Anterior cingulate cortex (tissue), 58 donors: ENCODE measurements around the gene TSPAN5.

Experiments
- DNase-seq, 58 donors: peaks; one replicate each; lab custom pipeline; 2025; lab: John Stamatoyannopoulos, UW

Gene TSPAN5

DNA sequence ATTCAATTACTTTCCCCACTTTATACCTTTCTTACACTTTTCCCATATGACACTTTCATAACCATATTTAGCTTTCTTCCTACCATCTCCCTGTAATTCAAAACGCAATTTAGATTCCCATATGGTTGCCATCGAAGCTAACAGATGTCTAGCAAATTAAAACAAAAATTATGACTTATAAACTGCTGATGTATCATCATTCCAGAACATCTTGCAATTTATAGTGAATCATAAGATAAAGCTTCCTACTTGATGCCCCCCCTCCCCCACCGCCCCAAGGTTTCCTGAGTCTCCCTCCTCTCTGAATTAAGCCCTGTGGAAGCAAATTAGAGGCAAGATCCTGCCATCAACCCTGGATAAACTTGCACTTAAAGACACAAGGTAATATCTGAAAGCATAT lies 5.4 kb downstream of the TSPAN5 start:
- no peak for DNase-seq

- DNase-seq: peak in 4 of 58 donors; percentile 9 to 31 (median 14)
Measured at GRCh38 chr4:98648602-98649001, 9.8 kb downstream of the TSPAN5 start.

DNA sequence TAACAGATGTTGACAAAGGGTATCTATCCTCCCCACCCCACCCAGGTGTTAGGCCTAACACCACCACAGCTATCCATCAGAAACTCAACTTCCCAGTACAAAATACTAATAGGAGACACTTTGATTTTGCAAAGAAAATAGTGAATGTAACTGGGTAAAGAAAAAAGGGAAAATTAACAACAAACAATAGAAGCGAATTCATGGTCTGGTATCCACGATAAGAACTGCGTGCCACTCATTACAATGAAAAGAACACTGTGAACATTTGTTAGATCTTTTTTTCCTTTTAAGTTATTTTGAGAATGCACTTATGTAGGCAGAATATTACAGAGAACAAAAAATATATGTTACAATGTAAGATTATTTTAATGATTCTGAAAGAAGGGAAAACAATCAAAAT lies 12.0 kb downstream of the TSPAN5 start:
- DNase-seq: no peak

DNA sequence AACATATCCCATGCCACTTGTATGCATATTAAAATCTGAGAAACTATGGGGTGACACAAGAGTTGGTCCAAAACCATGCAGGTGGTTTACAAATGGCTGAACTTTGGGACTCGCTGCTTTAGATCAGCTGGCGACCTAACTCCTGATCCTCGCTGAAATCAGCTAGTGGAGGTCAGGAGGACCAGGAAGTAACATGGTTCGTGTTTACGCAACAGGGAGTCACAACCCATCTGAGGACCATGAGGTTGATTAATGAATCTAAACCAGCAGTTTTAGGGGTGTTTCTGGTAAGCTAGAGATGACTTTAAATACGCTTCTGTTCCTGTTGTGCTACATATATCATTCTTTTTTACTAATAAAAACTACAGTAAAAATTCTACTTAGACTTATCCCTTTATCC lies 12.9 kb downstream of the TSPAN5 start:
- DNase-seq: no peak

DNA sequence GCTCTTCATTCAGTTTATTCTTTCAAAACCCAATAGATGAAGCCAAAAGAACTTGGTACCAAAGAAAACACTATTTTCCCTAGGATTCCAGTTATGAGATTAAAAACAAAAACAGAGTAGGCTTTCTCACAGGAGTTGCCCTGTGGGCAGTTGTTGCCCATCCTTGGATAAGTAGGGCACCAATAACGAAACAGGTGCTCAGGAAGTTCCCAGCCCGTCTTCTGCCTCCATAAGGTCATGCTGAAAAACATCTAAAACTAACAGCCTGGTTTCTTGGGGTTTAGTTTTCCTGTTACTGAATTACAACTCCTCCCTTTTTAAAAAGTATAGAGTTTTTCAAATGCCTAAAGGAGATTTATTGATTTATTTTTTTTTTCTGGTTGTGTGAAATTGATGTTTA lies 14.7 kb downstream of the TSPAN5 start:
- no peak for DNase-seq

DNA sequence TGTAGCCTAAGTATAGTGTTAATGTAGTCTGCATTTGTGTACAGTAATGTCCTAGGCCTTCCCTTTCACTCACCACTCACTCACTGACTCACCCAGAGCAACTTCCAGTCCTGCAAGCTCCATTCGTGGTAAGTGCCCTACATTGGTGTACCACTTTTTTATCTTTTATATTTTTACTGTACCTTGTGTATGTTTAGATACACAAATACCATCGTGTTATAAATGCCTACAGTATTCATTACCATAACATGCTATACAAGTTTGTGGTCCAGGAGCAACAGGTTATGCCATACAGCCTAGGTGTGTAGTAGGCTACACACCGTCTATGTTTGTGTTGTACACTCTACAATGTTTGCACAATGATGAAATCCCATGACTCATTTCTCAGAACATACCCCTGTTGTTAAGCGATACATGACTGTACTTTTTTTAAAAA lies 15.4 kb downstream of the TSPAN5 start:
- DNase-seq: no peak

GRCh38 chr4:98641906-98642668 lies 16.3 kb downstream of the TSPAN5 start:
- DNase-seq: no peak

- no peak for DNase-seq
Measured at GRCh38 chr4:98641376-98641775, 17.0 kb downstream of the TSPAN5 start.

- no peak for DNase-seq
Measured at GRCh38 chr4:98639523-98639922, 18.9 kb downstream of the TSPAN5 start.

DNA sequence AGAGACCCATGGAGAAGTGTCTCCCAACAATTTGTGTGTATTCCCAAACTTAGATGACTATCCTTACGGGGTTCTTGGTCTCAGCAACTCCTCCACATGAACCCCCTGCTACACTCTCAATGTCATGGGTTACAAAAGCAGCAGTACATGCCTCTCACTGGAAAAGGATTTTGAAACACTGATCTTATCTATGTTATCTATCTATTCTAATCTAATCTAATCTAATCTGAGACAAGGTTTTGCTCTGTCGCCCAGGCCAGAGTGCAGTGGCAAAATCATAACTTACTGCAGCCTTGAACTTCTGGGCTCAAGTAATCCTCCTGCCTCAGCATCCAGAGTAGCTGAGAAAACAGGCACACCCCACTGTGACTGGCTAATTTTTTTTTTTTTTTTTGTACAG lies 19.3 kb downstream of the TSPAN5 start:
- DNase-seq: no peak

DNA sequence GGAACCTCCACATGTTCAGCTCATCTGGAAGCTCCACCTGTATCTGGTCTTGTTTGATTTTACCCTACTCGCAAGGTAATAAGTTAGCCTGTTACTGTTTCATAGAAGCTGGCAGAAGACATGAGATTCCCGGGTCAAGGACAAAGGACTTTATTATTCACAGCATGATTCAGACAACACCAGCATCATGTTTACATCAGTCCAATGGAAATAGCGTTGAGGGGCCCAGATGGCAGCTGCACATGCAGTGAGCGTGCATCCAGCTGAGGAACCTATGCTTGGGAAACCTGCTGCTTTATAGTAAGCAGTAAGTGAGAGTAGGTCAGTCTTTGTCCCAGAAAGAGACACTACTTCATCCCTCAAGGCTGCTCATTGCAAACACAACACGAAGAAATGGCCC lies 19.8 kb downstream of the TSPAN5 start:
- peak in 8 of 58 donors; percentile 17 to 61 (median 26) for DNase-seq

DNA sequence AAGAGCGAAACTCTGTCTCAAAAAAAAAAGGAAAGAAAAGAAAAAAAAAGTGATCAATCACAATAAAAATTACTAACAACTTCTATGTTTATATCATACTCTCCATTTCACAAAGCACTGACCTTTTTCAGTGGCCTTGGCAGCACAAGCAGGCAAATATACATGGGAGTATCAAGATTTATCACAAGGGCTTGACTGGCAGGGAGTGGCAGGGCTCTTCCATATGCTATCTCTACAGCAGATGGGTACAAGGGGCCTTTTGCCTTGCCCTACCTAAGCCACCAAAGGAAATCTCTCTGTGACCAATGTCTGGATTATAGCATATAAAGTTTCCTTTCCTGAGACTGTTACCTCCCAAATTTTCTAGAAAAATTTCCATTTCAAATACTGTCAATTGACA lies 24.4 kb downstream of the TSPAN5 start:
- DNase-seq: no peak

GRCh38 chr4:98633159-98633558 lies 25.3 kb downstream of the TSPAN5 start:
- DNase-seq: no peak

DNA sequence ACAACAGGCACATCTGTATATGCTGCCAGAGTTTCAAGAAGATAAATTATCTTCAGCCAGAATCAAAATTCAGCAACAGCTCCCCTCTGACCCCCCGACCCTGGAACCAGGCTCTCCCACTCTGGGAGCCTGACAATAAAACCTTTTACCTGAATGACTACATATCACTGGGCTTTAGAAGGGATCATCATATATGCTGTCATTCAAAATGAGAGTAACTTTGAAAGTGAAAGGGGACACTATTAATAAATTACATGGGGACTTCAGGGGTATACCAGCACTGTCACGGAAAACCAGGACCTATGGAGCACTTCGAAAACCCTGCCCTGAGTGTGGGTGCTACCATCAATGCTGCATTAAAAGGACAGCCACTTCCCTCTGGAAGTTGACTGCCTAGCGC lies 26.2 kb downstream of the TSPAN5 start:
- no peak for DNase-seq

DNA sequence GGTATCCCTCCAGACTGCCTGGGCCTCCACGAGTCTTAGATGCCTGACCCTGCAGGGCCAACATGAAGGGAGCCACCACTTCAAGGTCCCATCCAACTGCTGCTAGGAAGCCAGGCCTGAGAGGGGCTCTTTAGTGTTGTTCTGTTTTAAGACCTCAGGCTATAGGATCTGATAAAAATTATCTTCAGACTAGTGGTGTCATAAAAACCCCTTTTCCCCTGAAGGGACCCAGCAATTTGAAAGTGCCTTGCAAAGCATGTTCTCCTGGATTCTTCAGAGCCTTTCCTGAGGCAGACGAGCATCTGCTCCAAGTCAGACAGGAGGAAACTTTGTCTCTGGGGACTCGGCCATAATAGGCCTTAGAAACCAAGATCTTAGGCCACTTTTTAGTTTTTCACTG lies 26.9 kb downstream of the TSPAN5 start:
- no peak for DNase-seq

- peak in 3 of 58 donors; percentile 14 to 28 (median 21) for DNase-seq
Measured at GRCh38 chr4:98630737-98631454, 27.5 kb downstream of the TSPAN5 start.

DNA sequence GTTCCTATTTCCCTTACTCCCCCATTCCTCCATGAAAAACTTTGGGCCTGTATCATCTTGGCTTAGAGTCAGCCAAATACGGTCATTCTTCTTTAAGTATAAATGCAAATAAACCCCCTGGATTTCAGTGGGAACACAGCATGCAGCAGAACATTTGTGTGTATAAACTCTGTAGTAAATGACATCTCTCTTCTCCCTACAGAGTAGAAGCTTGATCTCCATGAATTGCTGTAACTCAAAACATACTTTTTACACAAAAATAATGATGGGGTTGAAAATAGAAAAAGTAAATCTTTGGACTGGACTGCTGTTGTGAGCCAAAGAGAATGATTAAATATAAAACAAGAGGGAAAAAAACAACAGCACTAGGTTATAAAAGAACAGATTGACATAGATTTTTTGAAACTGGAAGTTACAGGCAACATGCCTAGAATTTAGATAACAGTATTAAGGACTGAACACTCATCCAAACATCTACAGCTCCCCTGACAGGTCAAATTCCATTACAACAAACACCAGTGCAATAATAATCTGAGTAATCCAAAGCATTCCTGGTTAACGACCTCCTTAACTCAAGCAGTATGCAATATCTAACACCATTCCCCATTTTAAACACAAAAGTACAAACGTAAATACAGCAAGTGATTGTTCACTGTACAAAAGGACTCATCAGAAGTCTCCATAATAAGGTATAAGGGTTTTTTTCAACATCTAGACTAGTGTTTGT lies 30.7 kb downstream of the TSPAN5 start:
- peak in 1 of 58 donors; percentile 43 for DNase-seq

GRCh38 chr4:98626350-98626749 lies 32.1 kb downstream of the TSPAN5 start:
- peak in 4 of 58 donors; percentile 20 to 38 (median 28) for DNase-seq

DNA sequence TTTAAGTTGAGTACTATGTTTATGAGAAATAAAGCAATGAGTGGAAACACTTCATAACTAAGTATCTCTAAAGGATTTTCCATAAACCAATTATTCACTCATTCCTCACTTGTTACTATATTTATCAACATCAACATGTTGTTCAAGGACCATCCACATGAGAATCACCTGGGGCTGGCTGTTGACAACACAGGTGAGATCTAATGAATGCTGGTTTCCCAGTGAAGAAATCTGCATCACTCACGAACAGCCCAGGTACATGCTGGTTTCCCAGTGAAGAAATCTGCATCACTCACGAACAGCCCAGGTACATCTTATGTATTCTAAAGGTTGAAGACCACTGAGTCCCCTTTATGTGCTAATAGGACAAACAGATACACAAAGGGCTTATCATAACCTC lies 32.5 kb downstream of the TSPAN5 start:
- DNase-seq: no peak

- no peak for DNase-seq
Measured at GRCh38 chr4:98625399-98625798, 33.0 kb downstream of the TSPAN5 start.

GRCh38 chr4:98624642-98625041 lies 33.8 kb downstream of the TSPAN5 start:
- DNase-seq: no peak
